ENCODE data around the gene C1QTNF8. TPM values are rescaled to one million over a fixed set of nuclear protein-coding genes. Genes with fewer than 3 reads are reported as not detected.

C1QTNF8 gene
- total RNA-seq, 1 donor from 2014 or later = not detected

DNA sequence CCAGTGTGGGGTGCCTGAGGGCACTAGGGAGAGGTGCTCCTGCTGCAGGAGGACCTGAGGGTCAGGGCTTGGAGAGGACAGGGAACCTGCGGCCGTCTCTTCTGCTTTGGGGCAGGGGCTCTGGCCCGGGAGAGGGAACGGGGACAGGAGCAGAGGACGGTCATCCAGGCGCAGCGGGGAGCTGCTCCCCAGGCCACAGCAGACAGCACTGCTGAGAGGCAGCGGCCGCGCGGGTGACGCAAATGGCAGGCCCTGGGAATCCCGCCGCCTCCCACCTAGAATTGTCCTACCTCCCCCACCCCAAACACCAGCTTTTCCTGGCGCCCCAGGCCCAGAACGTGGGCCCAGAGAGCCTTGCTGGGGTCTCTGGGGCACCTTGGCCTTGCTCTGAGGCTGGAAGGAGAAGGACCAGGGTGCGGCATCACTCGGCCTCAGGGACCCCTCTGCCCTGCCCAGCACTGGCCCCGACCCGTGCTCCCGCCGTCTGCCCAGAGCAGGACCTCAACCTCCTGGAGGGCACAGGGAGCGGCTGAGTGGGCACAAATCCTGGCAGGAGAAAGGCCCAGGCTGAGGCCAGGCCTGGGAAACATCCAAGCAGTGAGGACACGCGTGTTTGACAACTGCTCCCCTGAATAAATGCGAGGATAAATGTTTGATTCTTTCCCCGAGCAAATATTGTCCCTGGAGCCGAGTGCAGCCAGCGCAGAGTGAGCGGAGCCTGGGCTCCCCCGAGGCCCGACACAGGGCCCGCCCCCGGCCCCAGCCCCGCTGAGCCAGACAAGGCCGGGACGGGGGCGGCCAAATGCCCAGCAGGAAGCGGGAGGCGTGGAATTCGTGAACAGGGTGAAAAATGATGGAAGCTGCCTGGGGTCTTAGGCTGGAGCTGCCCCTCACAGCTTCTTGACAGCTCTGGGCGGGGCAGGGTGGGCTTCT is 15.0 kb downstream of the C1QTNF8 start:
- H3K27ac Mint-ChIP-seq = peak overlapping the region; percentile 17
- TF ChIP-seq, protein P1, sequence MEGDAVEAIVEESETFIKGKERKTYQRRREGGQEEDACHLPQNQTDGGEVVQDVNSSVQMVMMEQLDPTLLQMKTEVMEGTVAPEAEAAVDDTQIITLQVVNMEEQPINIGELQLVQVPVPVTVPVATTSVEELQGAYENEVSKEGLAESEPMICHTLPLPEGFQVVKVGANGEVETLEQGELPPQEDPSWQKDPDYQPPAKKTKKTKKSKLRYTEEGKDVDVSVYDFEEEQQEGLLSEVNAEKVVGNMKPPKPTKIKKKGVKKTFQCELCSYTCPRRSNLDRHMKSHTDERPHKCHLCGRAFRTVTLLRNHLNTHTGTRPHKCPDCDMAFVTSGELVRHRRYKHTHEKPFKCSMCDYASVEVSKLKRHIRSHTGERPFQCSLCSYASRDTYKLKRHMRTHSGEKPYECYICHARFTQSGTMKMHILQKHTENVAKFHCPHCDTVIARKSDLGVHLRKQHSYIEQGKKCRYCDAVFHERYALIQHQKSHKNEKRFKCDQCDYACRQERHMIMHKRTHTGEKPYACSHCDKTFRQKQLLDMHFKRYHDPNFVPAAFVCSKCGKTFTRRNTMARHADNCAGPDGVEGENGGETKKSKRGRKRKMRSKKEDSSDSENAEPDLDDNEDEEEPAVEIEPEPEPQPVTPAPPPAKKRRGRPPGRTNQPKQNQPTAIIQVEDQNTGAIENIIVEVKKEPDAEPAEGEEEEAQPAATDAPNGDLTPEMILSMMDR (IDR thresholded peaks at IDR 0.05) = no peak
- TF ChIP-seq EZH2 (IDR thresholded peaks at IDR 0.05) (no peak), EZH2phosphoT487 (IDR thresholded peaks at IDR 0.05) (no peak)
- H4K20me1 ChIP-seq (ENCODE audit: low read depth) = no peaks in the 10 kb centered on the region
- H3K4me1 Mint-ChIP-seq = peaks cover 16% of the 10 kb centered on the region
- H3K9me3 Mint-ChIP-seq = peaks cover 11% of the 10 kb centered on the region
- H2AFZ ChIP-seq (replicated peaks) = no peak overlapping the region
- no peak overlapping the region for H3K4me3 ChIP-seq
- no peak overlapping the region for H3K4me3 Mint-ChIP-seq
- H3K4me2 ChIP-seq = peak overlapping the region; percentile 13
- no peaks in the 10 kb centered on the region for H3K36me3 Mint-ChIP-seq
- no peaks in the 10 kb centered on the region for H3K79me2 ChIP-seq (ENCODE audit: low read depth)
- no peaks in the 10 kb centered on the region for H3K9me3 ChIP-seq (ENCODE audit: low read depth)
- no peak overlapping the region for H3K27ac ChIP-seq
- no peaks in the 10 kb centered on the region for H3K27me3 ChIP-seq
- no peak overlapping the region for H3K9ac ChIP-seq
- peaks cover 27% of the 10 kb centered on the region for H3K27me3 Mint-ChIP-seq (ENCODE audit: insufficient read depth, low read depth)
- no peaks in the 10 kb centered on the region for H3F3A ChIP-seq (ENCODE audit: low read depth)
- peaks cover 7% of the 10 kb centered on the region for H3K4me1 ChIP-seq
- no peaks in the 10 kb centered on the region for H3K36me3 ChIP-seq
- DNase-seq (ENCODE audit: low spot score) = no peak

DNA sequence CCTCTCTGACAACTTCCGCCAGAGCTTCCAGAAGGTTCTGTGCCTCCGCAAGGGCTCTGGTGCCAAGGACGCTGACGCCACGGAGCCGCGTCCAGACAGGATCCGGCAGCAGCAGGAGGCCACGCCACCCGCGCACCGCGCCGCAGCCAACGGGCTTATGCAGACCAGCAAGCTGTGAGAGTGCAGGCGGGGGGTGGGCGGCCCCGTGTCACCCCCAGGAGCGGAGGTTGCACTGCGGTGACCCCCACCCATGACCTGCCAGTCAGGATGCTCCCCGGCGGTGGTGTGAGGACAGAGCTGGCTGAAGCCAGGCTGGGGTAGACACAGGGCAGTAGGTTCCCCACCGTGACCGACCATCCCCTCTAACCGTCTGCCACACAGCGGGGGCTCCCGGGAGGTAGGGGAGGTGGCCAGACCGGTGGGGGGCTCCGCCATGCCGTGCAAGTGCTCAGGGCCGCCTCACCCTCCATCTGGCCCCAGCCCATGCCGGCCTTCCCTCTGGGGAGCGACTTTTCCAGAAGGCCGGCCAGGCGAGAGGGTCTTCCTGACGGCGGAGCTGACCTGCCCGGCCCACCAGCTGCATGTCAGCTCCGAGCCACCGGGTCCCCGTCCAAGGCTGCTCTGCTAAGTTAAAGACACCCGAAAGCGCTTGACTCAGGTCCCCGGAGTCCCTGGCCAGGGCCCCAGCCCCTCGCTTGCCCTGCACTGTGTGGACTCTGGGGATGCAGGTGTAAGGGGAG is 16.1 kb downstream of the C1QTNF8 start:
- Histone ChIP-seq H3K4me2 (no peak overlapping the region), H3K4me1 (peaks cover 7% of the 10 kb centered on the region), H3K79me2 (ENCODE audit: low read depth) (no peaks in the 10 kb centered on the region), H3K36me3 (no peaks in the 10 kb centered on the region), H3K4me3 (no peak overlapping the region), H3F3A (ENCODE audit: low read depth) (no peaks in the 10 kb centered on the region), H2AFZ (replicated peaks) (no peak overlapping the region), H3K9ac (no peak overlapping the region), H4K20me1 (ENCODE audit: low read depth) (no peaks in the 10 kb centered on the region), H3K27ac (no peak overlapping the region), H3K27me3 (peaks cover 3% of the 10 kb centered on the region), H3K9me3 (ENCODE audit: low read depth) (no peaks in the 10 kb centered on the region)
- no peak overlapping the region for H3K27ac Mint-ChIP-seq
- H3K27me3 Mint-ChIP-seq (ENCODE audit: insufficient read depth, low read depth) = peaks cover 21% of the 10 kb centered on the region
- peaks cover 16% of the 10 kb centered on the region for H3K4me1 Mint-ChIP-seq
- H3K36me3 Mint-ChIP-seq = no peaks in the 10 kb centered on the region
- TF ChIP-seq EZH2phosphoT487 (IDR thresholded peaks at IDR 0.05) (no peak), EZH2 (IDR thresholded peaks at IDR 0.05) (no peak)
- TF ChIP-seq, protein P1 (IDR thresholded peaks at IDR 0.05) = no peak
- peaks cover under 1% of the 10 kb centered on the region for H3K9me3 Mint-ChIP-seq
- DNase-seq (ENCODE audit: low spot score) = no peak
- no peak overlapping the region for H3K4me3 Mint-ChIP-seq

DNA sequence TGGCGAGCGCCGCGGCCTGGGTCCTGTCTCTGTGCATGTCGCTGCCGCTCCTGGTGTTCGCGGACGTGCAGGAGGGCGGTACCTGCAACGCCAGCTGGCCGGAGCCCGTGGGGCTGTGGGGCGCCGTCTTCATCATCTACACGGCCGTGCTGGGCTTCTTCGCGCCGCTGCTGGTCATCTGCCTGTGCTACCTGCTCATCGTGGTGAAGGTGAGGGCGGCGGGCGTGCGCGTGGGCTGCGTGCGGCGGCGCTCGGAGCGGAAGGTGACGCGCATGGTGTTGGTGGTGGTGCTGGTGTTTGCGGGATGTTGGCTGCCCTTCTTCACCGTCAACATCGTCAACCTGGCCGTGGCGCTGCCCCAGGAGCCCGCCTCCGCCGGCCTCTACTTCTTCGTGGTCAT is 16.7 kb downstream of the C1QTNF8 start:
- peaks cover 16% of the 10 kb centered on the region for H3K4me1 Mint-ChIP-seq
- H3K4me1 ChIP-seq = peaks cover 7% of the 10 kb centered on the region
- H3K27me3 Mint-ChIP-seq (ENCODE audit: insufficient read depth, low read depth) = peaks cover 26% of the 10 kb centered on the region
- H3K4me3 ChIP-seq = no peak overlapping the region
- no peaks in the 10 kb centered on the region for H3F3A ChIP-seq (ENCODE audit: low read depth)
- H3K9me3 Mint-ChIP-seq = no peaks in the 10 kb centered on the region
- H3K4me2 ChIP-seq = no peak overlapping the region
- H2AFZ ChIP-seq (replicated peaks) = no peak overlapping the region
- H3K79me2 ChIP-seq (ENCODE audit: low read depth) = no peaks in the 10 kb centered on the region
- no peak overlapping the region for H3K9ac ChIP-seq
- peaks cover 8% of the 10 kb centered on the region for H3K27me3 ChIP-seq
- no peaks in the 10 kb centered on the region for H3K36me3 Mint-ChIP-seq
- no peaks in the 10 kb centered on the region for H3K36me3 ChIP-seq
- DNase-seq (ENCODE audit: low spot score) = no peak
- no peak overlapping the region for H3K27ac Mint-ChIP-seq
- H3K4me3 Mint-ChIP-seq = no peak overlapping the region
- no peaks in the 10 kb centered on the region for H3K9me3 ChIP-seq (ENCODE audit: low read depth)
- no peaks in the 10 kb centered on the region for H4K20me1 ChIP-seq (ENCODE audit: low read depth)
- no peak for TF ChIP-seq EZH2 (IDR thresholded peaks at IDR 0.05)
- TF ChIP-seq, protein P1 (IDR thresholded peaks at IDR 0.05) = no peak
- no peak for TF ChIP-seq EZH2phosphoT487 (IDR thresholded peaks at IDR 0.05)
- no peak overlapping the region for H3K27ac ChIP-seq

Measured in neural progenitor cell (in vitro differentiated cells).